ENCODE data around the gene EARS2.

The EARS2 gene

DNA sequence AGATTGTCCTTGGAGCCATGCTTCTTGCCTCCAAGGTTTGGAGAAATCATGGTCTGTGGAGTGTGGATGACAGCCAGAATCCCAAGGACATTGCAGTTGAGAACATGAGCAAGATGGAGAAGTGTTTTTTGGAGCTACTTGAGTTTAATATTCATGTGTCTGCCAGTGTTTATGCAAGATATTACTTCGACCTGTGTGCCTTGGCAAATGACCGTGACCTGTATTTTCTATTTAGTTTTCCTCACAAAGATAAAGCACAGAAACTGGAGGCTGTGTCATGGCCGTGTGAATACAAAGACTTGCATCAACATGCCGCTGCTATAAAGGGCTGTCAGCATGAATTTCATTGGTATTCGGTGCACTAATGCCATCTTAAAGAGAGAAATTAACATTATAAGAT lies 55.9 kb downstream of the EARS2 start:
- H3K27me3 Mint-ChIP-seq (ENCODE audit: low read depth) = no peaks in the 10 kb centered on the region
- DNase-seq (ENCODE audit: low spot score) = no peak
- H3K4me1 Mint-ChIP-seq (ENCODE audit: low read depth) = peaks cover 58% of the 10 kb centered on the region
- H3K27ac Mint-ChIP-seq = no peak overlapping the region
- H3K4me3 Mint-ChIP-seq = no peak overlapping the region
- no peaks in the 10 kb centered on the region for H3K9me3 Mint-ChIP-seq
- H3K36me3 Mint-ChIP-seq (ENCODE audit: low read depth) = peaks cover 18% of the 10 kb centered on the region

- Mint-ChIP-seq H3K9me3 (no peaks in the 10 kb centered on the region), H3K4me1 (ENCODE audit: low read depth) (peaks cover 54% of the 10 kb centered on the region), H3K27me3 (ENCODE audit: low read depth) (no peaks in the 10 kb centered on the region), H3K27ac (no peak overlapping the region), H3K36me3 (ENCODE audit: low read depth) (peaks cover 14% of the 10 kb centered on the region), H3K4me3 (no peak overlapping the region)
- DNase-seq (ENCODE audit: low spot score) = no peak
These were observed 56.3 kb downstream of the EARS2 start for GRCh38 chr16:23500862-23501225.

DNA sequence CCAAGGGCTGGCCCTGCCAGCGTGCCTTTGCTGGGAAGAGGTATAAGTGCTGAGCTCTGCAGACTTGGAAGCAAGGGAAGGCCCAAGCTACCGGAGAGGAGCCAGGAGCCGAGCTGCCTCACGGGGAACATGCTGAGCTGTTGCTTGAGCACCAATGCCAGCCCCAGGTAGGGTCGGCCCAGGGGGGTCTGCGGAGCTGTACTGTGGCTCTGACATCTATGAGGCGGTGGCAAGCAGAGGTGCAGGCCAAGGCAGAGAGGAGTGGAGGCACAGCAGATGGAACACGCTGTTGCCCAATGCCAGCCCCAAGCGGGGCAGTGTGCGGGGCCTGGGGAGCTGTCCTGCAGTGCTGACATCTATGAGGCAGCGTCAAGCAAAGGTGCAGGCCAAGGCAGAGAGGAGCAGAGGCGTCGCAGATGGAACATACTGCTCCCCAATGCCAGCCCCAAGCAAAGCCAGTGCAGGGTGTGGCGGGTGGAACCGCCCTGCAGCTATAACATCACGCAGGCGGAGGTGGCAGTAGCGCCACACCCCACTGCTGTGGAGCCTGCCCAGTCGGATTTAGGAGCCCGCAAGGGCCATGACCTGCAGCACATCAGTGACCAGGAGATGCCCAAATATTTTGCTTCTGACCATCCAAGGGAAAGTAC lies 56.8 kb downstream of the EARS2 start:
- Mint-ChIP-seq H3K36me3 (ENCODE audit: low read depth) (peaks cover 17% of the 10 kb centered on the region), H3K27me3 (ENCODE audit: low read depth) (no peaks in the 10 kb centered on the region), H3K27ac (peak overlapping the region; percentile 47), H3K9me3 (no peaks in the 10 kb centered on the region), H3K4me1 (ENCODE audit: low read depth) (peaks cover 51% of the 10 kb centered on the region), H3K4me3 (no peak overlapping the region)
- no peak for DNase-seq (ENCODE audit: low spot score)

DNA sequence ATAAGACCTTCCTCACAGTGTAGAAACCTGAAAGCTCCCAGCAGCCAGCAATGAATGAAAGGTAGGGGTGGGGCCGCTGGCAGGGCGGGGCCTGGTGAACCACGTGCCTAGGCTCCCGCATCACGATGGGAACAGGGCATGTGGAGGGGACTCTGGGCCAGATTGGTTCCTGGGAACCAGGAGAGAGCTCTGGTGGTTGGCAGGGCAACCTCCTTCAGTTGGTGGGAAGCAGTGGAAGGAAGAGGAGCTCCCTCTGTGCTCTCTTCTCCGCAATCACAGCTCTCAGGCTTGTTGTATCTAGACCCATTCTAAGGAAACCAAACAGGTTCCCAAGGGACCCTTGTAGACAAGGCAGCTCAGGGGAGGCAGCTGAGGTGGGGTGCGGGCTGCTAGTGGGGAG lies 57.3 kb downstream of the EARS2 start:
- no peaks in the 10 kb centered on the region for H3K27me3 Mint-ChIP-seq (ENCODE audit: low read depth)
- peaks cover 45% of the 10 kb centered on the region for H3K4me1 Mint-ChIP-seq (ENCODE audit: low read depth)
- no peak overlapping the region for H3K4me3 Mint-ChIP-seq
- H3K27ac Mint-ChIP-seq = no peak overlapping the region
- peaks cover 16% of the 10 kb centered on the region for H3K36me3 Mint-ChIP-seq (ENCODE audit: low read depth)
- H3K9me3 Mint-ChIP-seq = no peaks in the 10 kb centered on the region
- DNase-seq (ENCODE audit: low spot score) = no peak

- Mint-ChIP-seq H3K4me1 (ENCODE audit: low read depth) (peaks cover 37% of the 10 kb centered on the region), H3K9me3 (no peaks in the 10 kb centered on the region), H3K4me3 (no peak overlapping the region), H3K27me3 (ENCODE audit: low read depth) (no peaks in the 10 kb centered on the region), H3K27ac (peak overlapping the region; percentile 22), H3K36me3 (ENCODE audit: low read depth) (peaks cover 18% of the 10 kb centered on the region)
- DNase-seq (ENCODE audit: low spot score) = no peak
These were observed 58.3 kb downstream of the EARS2 start for GRCh38 chr16:23498863-23499262.

DNA sequence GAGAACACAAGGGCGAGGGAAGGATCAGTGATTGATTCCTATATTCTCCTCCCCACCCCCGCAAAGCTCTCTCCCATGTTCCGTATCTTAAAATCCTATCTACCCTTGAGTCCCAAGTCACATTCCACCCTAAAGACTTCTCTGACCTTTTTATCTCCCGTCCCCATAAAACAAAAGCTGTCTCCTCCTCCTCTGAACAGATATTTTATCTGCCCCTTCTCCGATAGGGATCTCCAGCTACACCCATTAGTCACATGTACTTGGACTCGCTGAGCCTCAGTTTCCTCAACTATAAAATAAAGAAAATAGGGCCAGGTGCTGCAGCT lies 59.6 kb downstream of the EARS2 start:
- Mint-ChIP-seq H3K4me1 (ENCODE audit: low read depth) (peaks cover 32% of the 10 kb centered on the region), H3K36me3 (ENCODE audit: low read depth) (peaks cover 28% of the 10 kb centered on the region), H3K27me3 (ENCODE audit: low read depth) (no peaks in the 10 kb centered on the region)

GRCh38 chr16:23496821-23497542 lies 60.2 kb downstream of the EARS2 start:
- no peak for DNase-seq (ENCODE audit: low spot score)
- Mint-ChIP-seq H3K27ac (peak overlapping the region; percentile 39), H3K36me3 (ENCODE audit: low read depth) (peaks cover 25% of the 10 kb centered on the region), H3K27me3 (ENCODE audit: low read depth) (no peaks in the 10 kb centered on the region), H3K9me3 (no peaks in the 10 kb centered on the region), H3K4me1 (ENCODE audit: low read depth) (peaks cover 27% of the 10 kb centered on the region), H3K4me3 (no peak overlapping the region)

More for the DNA sequence above, 59.6 kb downstream of the EARS2 start:
- H3K9me3 Mint-ChIP-seq = no peaks in the 10 kb centered on the region
- DNase-seq (ENCODE audit: low spot score) = no peak
- no peak overlapping the region for H3K4me3 Mint-ChIP-seq
- H3K27ac Mint-ChIP-seq = peak overlapping the region; percentile 39

- Mint-ChIP-seq H3K36me3 (ENCODE audit: low read depth) (peaks cover 32% of the 10 kb centered on the region), H3K27ac (no peak overlapping the region), H3K4me1 (ENCODE audit: low read depth) (peaks cover 16% of the 10 kb centered on the region), H3K27me3 (ENCODE audit: low read depth) (no peaks in the 10 kb centered on the region), H3K9me3 (no peaks in the 10 kb centered on the region), H3K4me3 (no peak overlapping the region)
- no peak for DNase-seq (ENCODE audit: low spot score)
These were observed 61.5 kb downstream of the EARS2 start for GRCh38 chr16:23495671-23496070.

GRCh38 chr16:23494188-23494587 lies 63.0 kb downstream of the EARS2 start:
- no peaks in the 10 kb centered on the region for H3K27me3 Mint-ChIP-seq (ENCODE audit: low read depth)
- H3K27ac Mint-ChIP-seq = peak overlapping the region; percentile 36
- H3K9me3 Mint-ChIP-seq = no peaks in the 10 kb centered on the region
- H3K36me3 Mint-ChIP-seq (ENCODE audit: low read depth) = peaks cover 42% of the 10 kb centered on the region
- peaks cover 9% of the 10 kb centered on the region for H3K4me1 Mint-ChIP-seq (ENCODE audit: low read depth)
- no peak overlapping the region for H3K4me3 Mint-ChIP-seq
- no peak for DNase-seq (ENCODE audit: low spot score)

DNA sequence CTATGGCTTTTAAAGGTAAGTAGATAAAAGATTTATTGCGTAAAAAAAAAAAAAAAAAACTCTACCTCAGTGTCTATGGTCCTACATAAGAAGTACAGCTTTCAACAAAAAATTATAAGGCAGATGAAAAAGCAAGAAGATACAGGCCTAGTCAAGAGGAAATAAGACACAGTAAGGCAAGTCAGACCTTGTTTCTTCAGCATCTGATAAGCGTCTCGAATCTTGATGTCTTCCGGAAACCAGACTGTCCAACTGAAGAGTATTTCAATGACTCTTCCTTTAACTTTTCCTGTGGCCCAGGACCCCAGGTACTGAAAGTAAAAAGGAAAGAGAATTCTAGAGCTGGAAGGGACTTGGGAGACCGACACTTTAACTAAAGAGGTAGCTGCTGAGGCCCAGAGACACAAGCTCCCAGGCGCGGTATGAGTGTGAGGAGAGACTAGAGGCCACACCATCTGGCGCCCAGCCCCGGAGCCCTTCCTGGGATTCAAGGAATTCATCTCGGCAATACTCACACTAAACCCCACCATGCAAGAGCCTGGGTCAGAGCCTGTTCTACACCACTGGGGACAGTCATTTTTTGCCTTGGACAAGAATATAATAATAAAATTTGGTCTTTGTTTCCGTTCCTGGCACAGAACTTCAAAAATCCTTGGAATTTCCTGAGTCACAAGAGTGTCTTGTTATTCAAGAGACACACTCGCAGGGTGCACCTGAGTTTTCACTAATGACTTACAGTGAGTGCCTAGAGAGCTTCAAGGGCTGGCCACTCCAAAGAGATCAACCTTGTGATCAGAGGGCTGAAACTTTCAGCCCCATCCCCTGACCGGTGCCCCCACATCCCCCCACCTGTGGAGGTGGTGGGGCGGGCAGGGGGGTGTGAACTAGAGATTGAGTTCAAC lies 65.4 kb downstream of the EARS2 start:
- Mint-ChIP-seq H3K4me1 (ENCODE audit: low read depth) (no peaks in the 10 kb centered on the region), H3K4me3 (no peak overlapping the region), H3K27me3 (ENCODE audit: low read depth) (no peaks in the 10 kb centered on the region), H3K9me3 (no peaks in the 10 kb centered on the region), H3K36me3 (ENCODE audit: low read depth) (peaks cover 55% of the 10 kb centered on the region), H3K27ac (no peak overlapping the region)
- no peak for DNase-seq (ENCODE audit: low spot score)

- no peaks in the 10 kb centered on the region for H3K27me3 Mint-ChIP-seq (ENCODE audit: low read depth)
- peaks cover 68% of the 10 kb centered on the region for H3K36me3 Mint-ChIP-seq (ENCODE audit: low read depth)
- no peak for DNase-seq (ENCODE audit: low spot score)
- H3K4me1 Mint-ChIP-seq (ENCODE audit: low read depth) = no peaks in the 10 kb centered on the region
- no peak overlapping the region for H3K27ac Mint-ChIP-seq
- H3K9me3 Mint-ChIP-seq = no peaks in the 10 kb centered on the region
- no peak overlapping the region for H3K4me3 Mint-ChIP-seq
These were observed 70.7 kb downstream of the EARS2 start for GRCh38 chr16:23486480-23486879.

GRCh38 chr16:23485841-23486240 lies 71.3 kb downstream of the EARS2 start:
- no peaks in the 10 kb centered on the region for H3K4me1 Mint-ChIP-seq (ENCODE audit: low read depth)
- H3K36me3 Mint-ChIP-seq (ENCODE audit: low read depth) = peaks cover 66% of the 10 kb centered on the region
- H3K9me3 Mint-ChIP-seq = no peaks in the 10 kb centered on the region
- no peak for DNase-seq (ENCODE audit: low spot score)
- no peak overlapping the region for H3K27ac Mint-ChIP-seq
- no peaks in the 10 kb centered on the region for H3K27me3 Mint-ChIP-seq (ENCODE audit: low read depth)
- H3K4me3 Mint-ChIP-seq = no peak overlapping the region

- peaks cover 65% of the 10 kb centered on the region for H3K36me3 Mint-ChIP-seq (ENCODE audit: low read depth)
- no peak overlapping the region for H3K27ac Mint-ChIP-seq
- no peaks in the 10 kb centered on the region for H3K9me3 Mint-ChIP-seq
- no peak overlapping the region for H3K4me3 Mint-ChIP-seq
- no peak for DNase-seq (ENCODE audit: low spot score)
- H3K4me1 Mint-ChIP-seq (ENCODE audit: low read depth) = no peaks in the 10 kb centered on the region
- no peaks in the 10 kb centered on the region for H3K27me3 Mint-ChIP-seq (ENCODE audit: low read depth)
These were observed 71.9 kb downstream of the EARS2 start for GRCh38 chr16:23485257-23485614.

- Mint-ChIP-seq H3K4me3 (no peak overlapping the region), H3K4me1 (ENCODE audit: low read depth) (no peaks in the 10 kb centered on the region), H3K27me3 (ENCODE audit: low read depth) (no peaks in the 10 kb centered on the region), H3K36me3 (ENCODE audit: low read depth) (peaks cover 65% of the 10 kb centered on the region), H3K9me3 (no peaks in the 10 kb centered on the region), H3K27ac (no peak overlapping the region)
- DNase-seq (ENCODE audit: low spot score) = no peak
These were observed 72.5 kb downstream of the EARS2 start for GRCh38 chr16:23484510-23485256.
